Measurements from ENCODE around the gene SH3D19. TPM values are rescaled to one million over a fixed set of nuclear protein-coding genes. Genes with fewer than 3 reads are reported as not detected.
"Not testable (repeated sequence)": the region's sequence is repeated elsewhere in the genome, so short reads cannot be mapped to it uniquely, and the experiment has no call there.

SH3D19 gene
- polyA plus RNA-seq, 1 donor from 2014 or later: 0.10 TPM

DNA sequence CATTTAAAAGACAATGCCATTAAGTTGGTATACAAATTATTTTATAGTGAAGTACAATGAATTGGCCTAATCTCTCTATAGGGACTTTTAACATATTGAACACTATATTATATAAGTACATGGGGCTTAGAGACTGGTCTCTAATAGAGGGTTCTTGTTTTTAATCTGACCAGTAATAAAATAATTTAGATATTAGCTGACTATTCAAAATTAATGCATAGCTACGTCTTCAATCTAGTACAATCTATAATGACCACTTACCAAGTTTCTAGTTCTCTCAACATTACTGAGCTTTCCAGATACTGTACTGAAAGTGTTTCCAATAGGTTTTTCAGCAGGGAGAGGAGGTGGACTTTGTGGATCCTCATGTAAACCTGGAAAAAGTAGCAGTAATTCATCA is 166.4 kb downstream of the SH3D19 start:
- H3K36me3 Mint-ChIP-seq: no peaks in the 10 kb centered on the region
- H3K9me3 Mint-ChIP-seq: peaks cover 0 to 5% (median 3%) of the 10 kb centered on the region in 3 donors
- H3K27ac Mint-ChIP-seq: no peak overlapping the region
- peaks cover 2% of the 10 kb centered on the region for H3K27me3 Mint-ChIP-seq
- no peaks in the 10 kb centered on the region for H3K4me1 Mint-ChIP-seq
- H3K4me3 Mint-ChIP-seq: no peak overlapping the region

GRCh38 chr4:151157543-151157942 is 167.9 kb downstream of the SH3D19 start:
- H3K36me3 Mint-ChIP-seq: no peaks in the 10 kb centered on the region
- H3K27ac Mint-ChIP-seq: peak overlapping the region in 1 of 3 donors; percentile 14
- H3K27me3 Mint-ChIP-seq: peaks cover 2% of the 10 kb centered on the region
- peaks cover 0 to 5% (median 3%) of the 10 kb centered on the region in 3 donors for H3K9me3 Mint-ChIP-seq
- no peak overlapping the region for H3K4me3 Mint-ChIP-seq
- no peaks in the 10 kb centered on the region for H3K4me1 Mint-ChIP-seq

GRCh38 chr4:151153585-151153984 is 171.8 kb downstream of the SH3D19 start:
- H3K27ac Mint-ChIP-seq: no peak overlapping the region
- H3K4me1 Mint-ChIP-seq: peaks cover 0 to 2% (median 2%) of the 10 kb centered on the region in 3 donors
- H3K4me3 Mint-ChIP-seq: no peak overlapping the region

GRCh38 chr4:151152028-151152427 is 173.4 kb downstream of the SH3D19 start:
- peaks cover 0 to 2% (median 2%) of the 10 kb centered on the region in 3 donors for H3K4me1 Mint-ChIP-seq
- H3K27ac Mint-ChIP-seq: no peak overlapping the region
- no peaks in the 10 kb centered on the region for H3K9me3 Mint-ChIP-seq
- H3K4me3 Mint-ChIP-seq: no peak overlapping the region
- H3K36me3 Mint-ChIP-seq: no peaks in the 10 kb centered on the region
- H3K27me3 Mint-ChIP-seq: peaks cover 7% of the 10 kb centered on the region

More at GRCh38 chr4:151153585-151153984, 171.8 kb downstream of the SH3D19 start:
- H3K9me3 Mint-ChIP-seq: peaks cover 0 to 5% (median 3%) of the 10 kb centered on the region in 3 donors
- peaks cover 5% of the 10 kb centered on the region for H3K27me3 Mint-ChIP-seq
- H3K36me3 Mint-ChIP-seq: no peaks in the 10 kb centered on the region

- Mint-ChIP-seq H3K9me3 (no peaks in the 10 kb centered on the region), H3K27me3 (peaks cover 5% of the 10 kb centered on the region), H3K27ac (no peak overlapping the region), H3K4me1 (peaks cover 0 to 2% (median 2%) of the 10 kb centered on the region in 3 donors), H3K36me3 (no peaks in the 10 kb centered on the region), H3K4me3 (no peak overlapping the region)
Measured at GRCh38 chr4:151150821-151151580, 174.4 kb downstream of the SH3D19 start.

- Mint-ChIP-seq H3K9me3 (no peaks in the 10 kb centered on the region), H3K27me3 (peaks cover 6% of the 10 kb centered on the region), H3K27ac (peak overlapping the region in 1 of 3 donors; percentile 2), H3K36me3 (no peaks in the 10 kb centered on the region), H3K4me3 (no peak overlapping the region), H3K4me1 (peaks cover 0 to 2% (median 2%) of the 10 kb centered on the region in 3 donors)
Measured at GRCh38 chr4:151148261-151148660, 177.1 kb downstream of the SH3D19 start.

DNA sequence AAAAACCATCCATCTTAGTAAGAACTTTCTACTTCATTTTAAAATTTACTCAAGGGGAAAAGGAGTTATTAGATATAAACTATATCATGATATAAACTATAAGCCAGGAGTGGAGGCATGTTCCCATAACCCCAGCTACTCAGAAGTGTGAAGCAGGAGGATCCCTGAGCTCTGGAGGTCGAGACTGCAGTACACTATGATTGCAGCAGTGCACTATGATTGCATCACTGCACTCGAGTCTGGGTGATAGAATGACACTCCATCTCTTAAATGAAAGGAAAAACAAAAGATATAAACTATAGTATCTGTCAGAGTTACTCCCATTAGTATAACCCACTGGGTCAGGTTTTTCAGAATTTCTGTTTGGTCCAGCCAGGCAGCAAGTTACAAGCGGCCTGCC is 178.4 kb downstream of the SH3D19 start:
- no peak overlapping the region for H3K4me3 Mint-ChIP-seq
- no peak overlapping the region for H3K27ac Mint-ChIP-seq
- no peaks in the 10 kb centered on the region for H3K9me3 Mint-ChIP-seq
- H3K36me3 Mint-ChIP-seq: no peaks in the 10 kb centered on the region
- peaks cover 0 to 2% (median 2%) of the 10 kb centered on the region in 3 donors for H3K4me1 Mint-ChIP-seq
- peaks cover 6% of the 10 kb centered on the region for H3K27me3 Mint-ChIP-seq

DNA sequence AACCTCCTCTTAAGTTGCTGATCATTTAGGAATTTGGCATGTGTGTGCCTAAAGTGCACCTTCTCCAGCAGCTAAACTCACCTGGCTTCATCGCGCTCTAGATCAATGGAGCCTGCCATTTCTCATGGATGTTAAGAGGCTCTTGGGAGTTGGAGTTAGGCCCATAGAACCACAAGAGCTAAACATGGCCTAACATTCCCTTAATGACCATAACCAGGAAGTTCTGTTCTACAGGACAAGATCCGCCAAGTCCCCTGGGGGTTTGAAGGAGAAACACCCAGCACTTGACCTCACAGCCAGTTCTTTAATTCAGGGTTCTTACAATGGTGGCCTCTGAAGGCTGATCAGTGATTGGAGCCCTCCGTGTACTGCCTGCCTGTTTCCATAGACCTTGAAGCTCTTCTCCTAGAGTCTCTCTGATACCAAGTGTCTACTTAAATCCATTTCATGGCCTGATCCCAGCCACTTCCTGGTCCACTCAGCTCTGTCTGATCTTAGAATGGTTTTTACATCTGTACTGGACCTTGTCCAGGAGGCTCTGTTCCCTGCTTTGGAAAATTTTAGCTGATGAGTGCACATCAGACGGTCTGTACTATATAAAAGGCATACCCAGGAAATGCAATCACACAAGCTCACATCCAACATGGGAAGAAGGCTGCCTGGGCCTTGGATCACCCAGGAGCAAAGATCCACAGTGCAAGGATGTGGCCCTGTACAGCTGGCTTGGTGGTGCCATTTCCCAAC is 180.9 kb downstream of the SH3D19 start:
- no peak overlapping the region for H3K4me3 Mint-ChIP-seq
- H3K4me1 Mint-ChIP-seq: no peaks in the 10 kb centered on the region
- H3K27ac Mint-ChIP-seq: peak overlapping the region in 1 of 3 donors; percentile 64
- H3K27me3 Mint-ChIP-seq: peaks cover 3% of the 10 kb centered on the region
- no peaks in the 10 kb centered on the region for H3K9me3 Mint-ChIP-seq
- H3K36me3 Mint-ChIP-seq: no peaks in the 10 kb centered on the region

- no peaks in the 10 kb centered on the region for H3K9me3 Mint-ChIP-seq
- H3K4me3 Mint-ChIP-seq: no peak overlapping the region
- H3K4me1 Mint-ChIP-seq: no peaks in the 10 kb centered on the region
- H3K27ac Mint-ChIP-seq: no peak overlapping the region
- peaks cover 3% of the 10 kb centered on the region for H3K27me3 Mint-ChIP-seq
- H3K36me3 Mint-ChIP-seq: no peaks in the 10 kb centered on the region
Measured at GRCh38 chr4:151143811-151144210, 181.6 kb downstream of the SH3D19 start.

GRCh38 chr4:151143162-151143561 is 182.2 kb downstream of the SH3D19 start:
- Mint-ChIP-seq H3K9me3 (no peaks in the 10 kb centered on the region), H3K27ac (no peak overlapping the region), H3K27me3 (peaks cover 3% of the 10 kb centered on the region), H3K36me3 (no peaks in the 10 kb centered on the region), H3K4me3 (no peak overlapping the region), H3K4me1 (no peaks in the 10 kb centered on the region)

DNA sequence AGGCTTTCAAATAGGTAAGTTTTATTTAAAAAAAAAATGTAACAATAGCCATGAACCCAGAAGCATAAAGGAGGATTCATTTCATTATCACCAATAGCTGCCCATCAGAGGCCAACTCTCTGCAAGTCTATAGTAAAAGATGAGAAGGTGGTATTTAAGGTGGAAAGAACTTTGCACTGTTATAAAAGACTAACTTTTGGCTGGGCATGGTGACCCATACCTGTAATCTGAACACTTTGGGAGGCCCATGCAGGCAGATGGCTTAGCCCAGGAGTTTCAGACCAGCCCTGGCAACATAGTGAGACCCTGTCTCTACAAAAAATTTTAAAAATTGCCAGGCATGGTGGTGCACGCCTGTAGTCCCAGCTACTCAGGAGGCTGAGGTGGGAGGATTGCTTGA is 182.6 kb downstream of the SH3D19 start:
- H3K27ac Mint-ChIP-seq: no peak overlapping the region
- H3K27me3 Mint-ChIP-seq: peaks cover 3% of the 10 kb centered on the region
- no peaks in the 10 kb centered on the region for H3K36me3 Mint-ChIP-seq
- no peak overlapping the region for H3K4me3 Mint-ChIP-seq
- H3K9me3 Mint-ChIP-seq: no peaks in the 10 kb centered on the region
- H3K4me1 Mint-ChIP-seq: no peaks in the 10 kb centered on the region

- Mint-ChIP-seq H3K36me3 (no peaks in the 10 kb centered on the region), H3K9me3 (no peaks in the 10 kb centered on the region), H3K4me1 (no peaks in the 10 kb centered on the region), H3K27me3 (peaks cover 1% of the 10 kb centered on the region), H3K4me3 (no peak overlapping the region), H3K27ac (no peak overlapping the region)
Measured at GRCh38 chr4:151139814-151140213, 185.6 kb downstream of the SH3D19 start.

- not testable (repeated sequence) for H3K27ac Mint-ChIP-seq, H3K4me1 Mint-ChIP-seq, H3K4me3 Mint-ChIP-seq, H3K36me3 Mint-ChIP-seq, H3K27me3 Mint-ChIP-seq, H3K9me3 Mint-ChIP-seq
Measured at GRCh38 chr4:151136048-151136447, 189.4 kb downstream of the SH3D19 start.

DNA sequence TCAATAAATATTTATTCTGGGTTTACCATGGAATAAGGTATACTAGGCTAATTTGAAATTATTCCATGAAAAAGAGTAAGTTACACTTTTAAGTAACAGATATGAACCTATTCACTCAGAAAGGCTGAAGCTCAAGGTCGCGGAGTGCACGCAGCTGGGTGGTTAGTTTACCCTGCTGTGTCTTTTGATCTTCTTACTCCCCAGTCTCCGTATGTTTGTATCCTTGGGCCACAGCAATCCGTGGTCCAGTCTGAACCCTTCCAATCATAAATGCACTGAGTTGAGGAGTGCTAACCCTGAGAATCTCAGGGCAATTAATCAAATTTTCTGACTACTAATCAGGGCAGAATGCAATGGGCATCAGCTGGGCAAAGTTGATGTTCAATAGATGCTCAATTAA is 192.1 kb downstream of the SH3D19 start:
- Mint-ChIP-seq H3K4me1 (no peaks in the 10 kb centered on the region), H3K9me3 (no peaks in the 10 kb centered on the region), H3K36me3 (no peaks in the 10 kb centered on the region), H3K27me3 (no peaks in the 10 kb centered on the region), H3K27ac (no peak overlapping the region), H3K4me3 (no peak overlapping the region)

- H3K4me1 Mint-ChIP-seq: no peaks in the 10 kb centered on the region
- H3K27me3 Mint-ChIP-seq: no peaks in the 10 kb centered on the region
- H3K27ac Mint-ChIP-seq: no peak overlapping the region
- no peaks in the 10 kb centered on the region for H3K9me3 Mint-ChIP-seq
- H3K36me3 Mint-ChIP-seq: no peaks in the 10 kb centered on the region
- H3K4me3 Mint-ChIP-seq: no peak overlapping the region
Measured at GRCh38 chr4:151129796-151130195, 195.6 kb downstream of the SH3D19 start.

All from IgD-negative memory B cell (primary cell).